Left forelimb (tissue), 1 donor: ENCODE results near the gene THY1.
A peak's percentile ranks its signal among the peaks of the same experiment; 100 is the strongest.
"Not testable (repeated sequence)": the region's sequence is repeated elsewhere in the genome, so short reads cannot be mapped to it uniquely, and the experiment has no call there.

Source experiments
- DNase-seq: peaks from one replicate; pipeline ENCODE4 v3.0.0-alpha.2; 2018; ENCODE audit warnings: low spot score

THY1 gene

GRCh38 chr11:119422809-119423508 lies at the start of gene THY1:
THY1 (minus strand) TSS chr11:119423172; CDS start chr11:119420905, 2,267 bp downstream.
- DNase-seq: peak; percentile 86

- DNase-seq: peak; percentile 50
Observed at GRCh38 chr11:119472186-119472855, 49.3 kb upstream of the THY1 start.

GRCh38 chr11:119471329-119471728 lies 48.4 kb upstream of the THY1 start:
- no peak for DNase-seq

- DNase-seq: peak; percentile 67
Observed at GRCh38 chr11:119470317-119471291, 47.6 kb upstream of the THY1 start.

GRCh38 chr11:119469506-119469905 lies 46.5 kb upstream of the THY1 start:
- peak; percentile 53 for DNase-seq

- peak; percentile 49 for DNase-seq
Observed at GRCh38 chr11:119468511-119468910, 45.5 kb upstream of the THY1 start.

GRCh38 chr11:119461229-119461963 lies 38.4 kb upstream of the THY1 start:
- DNase-seq: no peak

GRCh38 chr11:119460582-119460981 lies 37.6 kb upstream of the THY1 start:
- DNase-seq: no peak

GRCh38 chr11:119460097-119460496 lies 37.1 kb upstream of the THY1 start:
- DNase-seq: no peak

- no peak for DNase-seq
Observed at GRCh38 chr11:119459293-119459976, 36.5 kb upstream of the THY1 start.

GRCh38 chr11:119455708-119456107 lies 32.7 kb upstream of the THY1 start:
- not testable (repeated sequence) for DNase-seq

- DNase-seq: not testable (repeated sequence)
Observed at GRCh38 chr11:119455241-119455640, 32.3 kb upstream of the THY1 start.

GRCh38 chr11:119453881-119454280 lies 30.9 kb upstream of the THY1 start:
- no peak for DNase-seq

GRCh38 chr11:119450590-119451326 lies 27.8 kb upstream of the THY1 start:
- DNase-seq: no peak

- no peak for DNase-seq
Observed at GRCh38 chr11:119449498-119449897, 26.5 kb upstream of the THY1 start.

- DNase-seq: no peak
Observed at GRCh38 chr11:119448380-119448779, 25.4 kb upstream of the THY1 start.

- no peak for DNase-seq
Observed at GRCh38 chr11:119447664-119448242, 24.8 kb upstream of the THY1 start.

- DNase-seq: no peak
Observed at GRCh38 chr11:119446871-119447663, 24.1 kb upstream of the THY1 start.

GRCh38 chr11:119446434-119446833 lies 23.5 kb upstream of the THY1 start:
- DNase-seq: no peak
